H1 (cell line): Measurements from ENCODE around the gene PDK3. TPM values are rescaled to one million over a fixed set of nuclear protein-coding genes. Genes with fewer than 3 reads are reported as not detected.

Experiments used
- CEBPB ChIP-seq: IDR thresholded peaks from 2 replicates; pipeline ENCODE4 v1.6.1; 2012; ENCODE audit warnings: low read depth, low read length
- KDM1A ChIP-seq: fragments of 200-600, 300-600 bp; sonication (generic); IDR thresholded peaks from 2 replicates; pipeline ENCODE4 v1.7.1; 2016; ENCODE audit warnings: mild to moderate bottlenecking, low read length, borderline replicate concordance
- KDM4A ChIP-seq: IDR thresholded peaks from one replicate; pipeline ENCODE4 v1.7.1; 2012; ENCODE audit warnings: low read depth, mild to moderate bottlenecking, moderate library complexity, low read length, inconsistent platforms; ENCODE audit not compliant: severe bottlenecking
- MAFK ChIP-seq: IDR thresholded peaks from 2 replicates; pipeline ENCODE4 v1.6.1; 2012; ENCODE audit warnings: low read depth, mild to moderate bottlenecking, improper control_type of control experiment, low read length
- RAD21 ChIP-seq, 2 experiments: IDR thresholded peaks in 1 of 2; conservative IDR thresholded peaks in 1 of 2; 2 replicates each; pipeline ENCODE4 v1.6.1; 2011; ENCODE audit warnings: low read depth in 2 of 2, low read length in 2 of 2, improper control_type of control experiment in 1 of 2, inconsistent platforms in 1 of 2, mild to moderate bottlenecking in 1 of 2, moderate library complexity in 1 of 2
- RXRA ChIP-seq: IDR thresholded peaks from 2 replicates; pipeline ENCODE4 v1.6.1; 2011; ENCODE audit warnings: low read depth, mild to moderate bottlenecking, low read length, moderate library complexity; ENCODE audit not compliant: insufficient read depth
- TEAD4 ChIP-seq: IDR thresholded peaks from 2 replicates; pipeline ENCODE4 v1.6.1; 2012; ENCODE audit warnings: low read depth, low read length, inconsistent platforms, mixed read lengths
- polyA plus RNA-seq, 7 experiments: library from polyadenylated mRNA; depleted of rRNA in 3 of 7; stranded (reverse) in 5 of 7; unstranded in 2 of 7; fragments of >200 nt in 5 of 7; fragments of 200-250 nt in 2 of 7; gene quantifications; 1 replicate in 5 of 7; 2 replicates in 1 of 7; 4 replicates in 1 of 7; pipeline versions ENCODE4 v1.2.1 to v1.2.3, GENCODE V29; 2011 to 2013; ENCODE audit warnings: missing spikeins in 2 of 7, mixed read lengths in 2 of 7
- total RNA-seq: library from RNA; stranded (reverse); fragmentation: NEBNext Ultra II Directional; extraction: Animal tissue kit (Norgen Biotek cat#: 25700); gene quantifications from 2 replicates; pipeline ENCODE4 v1.2.1, GENCODE V29; 2021
- TF ChIP-seq, protein P1 (sequence below): fragments of 300-600 bp; sonication (generic); IDR thresholded peaks from 2 replicates; pipeline ENCODE4 v1.7.1; 2012; ENCODE audit warnings: low read length, moderate library complexity, mild to moderate bottlenecking, inconsistent platforms; ENCODE audit not compliant: insufficient replicate concordance

PDK3 gene
- total and polyA plus RNA-seq, 2 of the 8 experiments (the other 6 are each of a cell fraction or from before 2014, with no cell fraction given): 22.5 to 25.5 TPM

DNA sequence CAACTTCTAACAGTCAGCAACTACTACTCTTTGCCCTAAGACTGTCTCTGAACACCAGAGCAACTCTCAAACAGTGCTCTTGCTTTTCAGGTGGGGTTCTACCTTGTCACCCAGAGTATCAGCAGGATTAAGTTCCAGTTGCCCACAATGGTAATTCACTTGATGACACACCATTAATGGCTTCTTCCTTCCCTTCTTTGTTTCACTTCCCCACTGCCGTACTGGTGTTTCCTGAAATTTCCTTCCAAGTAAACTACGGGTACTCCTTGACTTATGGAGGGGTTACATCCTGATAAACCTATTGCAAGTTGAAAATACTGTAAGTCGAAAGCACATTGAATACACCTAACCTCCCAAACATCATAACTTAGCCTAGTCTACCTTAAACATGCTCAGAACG is 36.6 kb upstream of the PDK3 start (continued):
- no peak for TF ChIP-seq TEAD4
- TF ChIP-seq KDM1A: no peak
- TF ChIP-seq, protein P1, sequence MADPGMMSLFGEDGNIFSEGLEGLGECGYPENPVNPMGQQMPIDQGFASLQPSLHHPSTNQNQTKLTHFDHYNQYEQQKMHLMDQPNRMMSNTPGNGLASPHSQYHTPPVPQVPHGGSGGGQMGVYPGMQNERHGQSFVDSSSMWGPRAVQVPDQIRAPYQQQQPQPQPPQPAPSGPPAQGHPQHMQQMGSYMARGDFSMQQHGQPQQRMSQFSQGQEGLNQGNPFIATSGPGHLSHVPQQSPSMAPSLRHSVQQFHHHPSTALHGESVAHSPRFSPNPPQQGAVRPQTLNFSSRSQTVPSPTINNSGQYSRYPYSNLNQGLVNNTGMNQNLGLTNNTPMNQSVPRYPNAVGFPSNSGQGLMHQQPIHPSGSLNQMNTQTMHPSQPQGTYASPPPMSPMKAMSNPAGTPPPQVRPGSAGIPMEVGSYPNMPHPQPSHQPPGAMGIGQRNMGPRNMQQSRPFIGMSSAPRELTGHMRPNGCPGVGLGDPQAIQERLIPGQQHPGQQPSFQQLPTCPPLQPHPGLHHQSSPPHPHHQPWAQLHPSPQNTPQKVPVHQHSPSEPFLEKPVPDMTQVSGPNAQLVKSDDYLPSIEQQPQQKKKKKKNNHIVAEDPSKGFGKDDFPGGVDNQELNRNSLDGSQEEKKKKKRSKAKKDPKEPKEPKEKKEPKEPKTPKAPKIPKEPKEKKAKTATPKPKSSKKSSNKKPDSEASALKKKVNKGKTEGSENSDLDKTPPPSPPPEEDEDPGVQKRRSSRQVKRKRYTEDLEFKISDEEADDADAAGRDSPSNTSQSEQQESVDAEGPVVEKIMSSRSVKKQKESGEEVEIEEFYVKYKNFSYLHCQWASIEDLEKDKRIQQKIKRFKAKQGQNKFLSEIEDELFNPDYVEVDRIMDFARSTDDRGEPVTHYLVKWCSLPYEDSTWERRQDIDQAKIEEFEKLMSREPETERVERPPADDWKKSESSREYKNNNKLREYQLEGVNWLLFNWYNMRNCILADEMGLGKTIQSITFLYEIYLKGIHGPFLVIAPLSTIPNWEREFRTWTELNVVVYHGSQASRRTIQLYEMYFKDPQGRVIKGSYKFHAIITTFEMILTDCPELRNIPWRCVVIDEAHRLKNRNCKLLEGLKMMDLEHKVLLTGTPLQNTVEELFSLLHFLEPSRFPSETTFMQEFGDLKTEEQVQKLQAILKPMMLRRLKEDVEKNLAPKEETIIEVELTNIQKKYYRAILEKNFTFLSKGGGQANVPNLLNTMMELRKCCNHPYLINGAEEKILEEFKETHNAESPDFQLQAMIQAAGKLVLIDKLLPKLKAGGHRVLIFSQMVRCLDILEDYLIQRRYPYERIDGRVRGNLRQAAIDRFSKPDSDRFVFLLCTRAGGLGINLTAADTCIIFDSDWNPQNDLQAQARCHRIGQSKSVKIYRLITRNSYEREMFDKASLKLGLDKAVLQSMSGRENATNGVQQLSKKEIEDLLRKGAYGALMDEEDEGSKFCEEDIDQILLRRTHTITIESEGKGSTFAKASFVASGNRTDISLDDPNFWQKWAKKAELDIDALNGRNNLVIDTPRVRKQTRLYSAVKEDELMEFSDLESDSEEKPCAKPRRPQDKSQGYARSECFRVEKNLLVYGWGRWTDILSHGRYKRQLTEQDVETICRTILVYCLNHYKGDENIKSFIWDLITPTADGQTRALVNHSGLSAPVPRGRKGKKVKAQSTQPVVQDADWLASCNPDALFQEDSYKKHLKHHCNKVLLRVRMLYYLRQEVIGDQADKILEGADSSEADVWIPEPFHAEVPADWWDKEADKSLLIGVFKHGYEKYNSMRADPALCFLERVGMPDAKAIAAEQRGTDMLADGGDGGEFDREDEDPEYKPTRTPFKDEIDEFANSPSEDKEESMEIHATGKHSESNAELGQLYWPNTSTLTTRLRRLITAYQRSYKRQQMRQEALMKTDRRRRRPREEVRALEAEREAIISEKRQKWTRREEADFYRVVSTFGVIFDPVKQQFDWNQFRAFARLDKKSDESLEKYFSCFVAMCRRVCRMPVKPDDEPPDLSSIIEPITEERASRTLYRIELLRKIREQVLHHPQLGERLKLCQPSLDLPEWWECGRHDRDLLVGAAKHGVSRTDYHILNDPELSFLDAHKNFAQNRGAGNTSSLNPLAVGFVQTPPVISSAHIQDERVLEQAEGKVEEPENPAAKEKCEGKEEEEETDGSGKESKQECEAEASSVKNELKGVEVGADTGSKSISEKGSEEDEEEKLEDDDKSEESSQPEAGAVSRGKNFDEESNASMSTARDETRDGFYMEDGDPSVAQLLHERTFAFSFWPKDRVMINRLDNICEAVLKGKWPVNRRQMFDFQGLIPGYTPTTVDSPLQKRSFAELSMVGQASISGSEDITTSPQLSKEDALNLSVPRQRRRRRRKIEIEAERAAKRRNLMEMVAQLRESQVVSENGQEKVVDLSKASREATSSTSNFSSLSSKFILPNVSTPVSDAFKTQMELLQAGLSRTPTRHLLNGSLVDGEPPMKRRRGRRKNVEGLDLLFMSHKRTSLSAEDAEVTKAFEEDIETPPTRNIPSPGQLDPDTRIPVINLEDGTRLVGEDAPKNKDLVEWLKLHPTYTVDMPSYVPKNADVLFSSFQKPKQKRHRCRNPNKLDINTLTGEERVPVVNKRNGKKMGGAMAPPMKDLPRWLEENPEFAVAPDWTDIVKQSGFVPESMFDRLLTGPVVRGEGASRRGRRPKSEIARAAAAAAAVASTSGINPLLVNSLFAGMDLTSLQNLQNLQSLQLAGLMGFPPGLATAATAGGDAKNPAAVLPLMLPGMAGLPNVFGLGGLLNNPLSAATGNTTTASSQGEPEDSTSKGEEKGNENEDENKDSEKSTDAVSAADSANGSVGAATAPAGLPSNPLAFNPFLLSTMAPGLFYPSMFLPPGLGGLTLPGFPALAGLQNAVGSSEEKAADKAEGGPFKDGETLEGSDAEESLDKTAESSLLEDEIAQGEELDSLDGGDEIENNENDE: no peak
- no peak for TF ChIP-seq CEBPB
- no peak for TF ChIP-seq RXRA
- TF ChIP-seq MAFK: no peak
- no peak for TF ChIP-seq RAD21 (IDR thresholded peaks at IDR 0.05 in 1 of 2, conservative IDR thresholded peaks at IDR 0.05 in 1 of 2; ENCODE audit: low read depth in 2 of 2, low read length in 2 of 2)
- no peak for TF ChIP-seq KDM4A
- TF ChIP-seq, all 59 proteins: peak for 0
